HS-5 (cell line): Measurements from ENCODE around the gene ANKRD11.
A peak's percentile ranks its signal among the peaks of the same experiment; 100 is the strongest.

Experiments
- DNase-seq: peaks from one replicate; pipeline ENCODE4 v3.0.0-alpha.2; 2012; ENCODE audit warnings: low read depth

ANKRD11 gene

GRCh38 chr16:89297156-89297874 is 193.0 kb downstream of the ANKRD11 start:
- no peak for DNase-seq

- no peak for DNase-seq
Measured at GRCh38 chr16:89295915-89296314, 194.4 kb downstream of the ANKRD11 start.

GRCh38 chr16:89295071-89295900 is 195.1 kb downstream of the ANKRD11 start:
- DNase-seq = no peak

GRCh38 chr16:89294486-89294885 is 195.9 kb downstream of the ANKRD11 start:
- DNase-seq = no peak

- no peak for DNase-seq
Measured at GRCh38 chr16:89293276-89294143, 196.9 kb downstream of the ANKRD11 start.

GRCh38 chr16:89292443-89293078 is 197.8 kb downstream of the ANKRD11 start:
- no peak for DNase-seq

GRCh38 chr16:89291776-89292175 is 198.6 kb downstream of the ANKRD11 start:
- no peak for DNase-seq

- DNase-seq = no peak
Measured at GRCh38 chr16:89291363-89291762, 199.0 kb downstream of the ANKRD11 start.

- no peak for DNase-seq
Measured at GRCh38 chr16:89290887-89291286, 199.5 kb downstream of the ANKRD11 start.

- no peak for DNase-seq
Measured at GRCh38 chr16:89290472-89290871, 199.9 kb downstream of the ANKRD11 start.

- peak; percentile 8 for DNase-seq
Measured at GRCh38 chr16:89289428-89290395, 200.6 kb downstream of the ANKRD11 start.

- no peak for DNase-seq
Measured at GRCh38 chr16:89288966-89289365, 201.4 kb downstream of the ANKRD11 start.

- no peak for DNase-seq
Measured at GRCh38 chr16:89288577-89288844, 201.8 kb downstream of the ANKRD11 start.

- DNase-seq = no peak
Measured at GRCh38 chr16:89287777-89288576, 202.4 kb downstream of the ANKRD11 start.

GRCh38 chr16:89286096-89286495 is 204.3 kb downstream of the ANKRD11 start:
- no peak for DNase-seq

GRCh38 chr16:89285381-89285780 is 205.0 kb downstream of the ANKRD11 start:
- no peak for DNase-seq

- DNase-seq = no peak
Measured at GRCh38 chr16:89283449-89283848, 206.9 kb downstream of the ANKRD11 start.

- DNase-seq = no peak
Measured at GRCh38 chr16:89282523-89282922, 207.8 kb downstream of the ANKRD11 start.

GRCh38 chr16:89281829-89282228 is 208.5 kb downstream of the ANKRD11 start:
- DNase-seq = no peak

- DNase-seq = no peak
Measured at GRCh38 chr16:89281189-89281577, 209.2 kb downstream of the ANKRD11 start.
